PC-3 (cell line): Measurements from ENCODE around the gene DENND1B. TPM values are rescaled to one million over a fixed set of nuclear protein-coding genes. Genes with fewer than 3 reads are reported as not detected.

Source experiments
- ATAC-seq: fragments of 200-7000 bp; cut with Tn5 transposase; 2 replicates; pipeline ENCODE4 v1.9.1; 2020; ENCODE audit warnings: mild to moderate bottlenecking, moderate library complexity
- BruUV-seq: library from RNA; stranded (reverse); fragments of 400-500 nt; replicated peaks from 2 replicates; lab custom pipeline; 2021; lab: Mats Ljungman, UMichigan
- CTCF ChIA-PET: fragments of 300-600 bp; sonication (Branson Sonifier 250); formaldehyde crosslinking; loops from one replicate; lab custom pipeline; 2022; ENCODE audit warnings: antibody characterized with exemption; lab: Charles Lee
- POLR2A ChIA-PET: fragments of 300-600 bp; sonication (Branson Sonifier 250); formaldehyde crosslinking; loops from one replicate; lab custom pipeline; 2022; ENCODE audit warnings: antibody characterized with exemption; ENCODE audit not compliant: unreplicated experiment; lab: Charles Lee
- DNase-seq: peaks from one replicate; pipeline ENCODE4 v3.0.0-alpha.2; 2015
- H2AFZ ChIP-seq: fragments of 300-600 bp; sonication (generic); 2 replicates; pipeline ENCODE4 v1.6.0; 2016; ENCODE audit warnings: antibody characterized with exemption, low read length
- H3F3A ChIP-seq: fragments of 300-600 bp; sonication (generic); one replicate; pipeline ENCODE4 v1.6.0; 2017; ENCODE audit warnings: antibody characterized with exemption, low read length, control low read depth, mild to moderate bottlenecking; ENCODE audit not compliant: unreplicated experiment
- H3K27ac ChIP-seq: fragments of 300-600 bp; sonication (generic); 2 replicates; pipeline ENCODE4 v1.5.1; 2016; ENCODE audit warnings: mild to moderate bottlenecking, low read length
- H3K27me3 ChIP-seq: fragments of 300-600 bp; sonication (generic); 2 replicates; pipeline ENCODE4 v1.6.1; 2016; ENCODE audit warnings: low read length, mixed read lengths
- H3K36me3 ChIP-seq: fragments of 300-600 bp; sonication (generic); 2 replicates; pipeline ENCODE4 v1.6.1; 2016; ENCODE audit warnings: low read depth, mixed run types, low read length, mixed read lengths
- H3K4me1 ChIP-seq: fragments of 300-600 bp; sonication (generic); 2 replicates; pipeline ENCODE4 v1.5.1; 2016; ENCODE audit warnings: low read length; ENCODE audit not compliant: insufficient read depth
- H3K4me2 ChIP-seq: fragments of 300-600 bp; sonication (generic); 2 replicates; pipeline ENCODE4 v1.6.0; 2016; ENCODE audit warnings: low read length
- H3K4me3 ChIP-seq: fragments of 300-600 bp; sonication (generic); 2 replicates; pipeline ENCODE4 v1.5.1; 2016; ENCODE audit warnings: mild to moderate bottlenecking, low read length, mixed read lengths
- H3K79me2 ChIP-seq: fragments of 300-600 bp; sonication (generic); 2 replicates; pipeline ENCODE4 v1.6.1; 2017; ENCODE audit warnings: low read length, mixed read lengths
- H3K9ac ChIP-seq: fragments of 300-600 bp; sonication (generic); 2 replicates; pipeline ENCODE4 v1.6.0; 2016; ENCODE audit warnings: mild to moderate bottlenecking, low read length
- H3K9me2 ChIP-seq: fragments of 300-600 bp; sonication (generic); replicated peaks from 2 replicates; pipeline ENCODE4 v1.6.1; 2016; ENCODE audit warnings: mixed run types, low read length, mixed read lengths
- H3K9me3 ChIP-seq: fragments of 300-600 bp; sonication (generic); 2 replicates; pipeline ENCODE4 v1.6.1; 2016; ENCODE audit warnings: low read length, mixed read lengths
- H4K20me1 ChIP-seq: fragments of 300-600 bp; sonication (generic); 2 replicates; pipeline ENCODE4 v1.6.1; 2016; ENCODE audit warnings: low read length, mixed read lengths
- CTCF ChIP-seq: fragments of 300-600 bp; sonication (generic); conservative IDR thresholded peaks from 2 replicates; pipeline ENCODE4 v1.5.1; 2017; ENCODE audit warnings: antibody characterized with exemption, low read depth, mild to moderate bottlenecking, low read length
- EZH2 ChIP-seq: fragments of 300-600 bp; sonication (generic); IDR thresholded peaks from one replicate; pipeline ENCODE4 v1.6.1; 2017; ENCODE audit warnings: antibody characterized with exemption, mild to moderate bottlenecking, low read length; ENCODE audit not compliant: unreplicated experiment
- EZH2phosphoT487 ChIP-seq: fragments of 300-600 bp; sonication (generic); IDR thresholded peaks from 2 replicates; pipeline ENCODE4 v1.6.1; 2018; ENCODE audit warnings: mild to moderate bottlenecking, antibody characterized with exemption, low read length, borderline replicate concordance
- intact Hi-C: fragments of 100-400 bp; cut with micrococcal nuclease; formaldehyde crosslinking; loops from 2 replicates; pipeline ENCODE4 v1.9.0; 2023
- total RNA-seq: library from RNA; depleted of rRNA; stranded (reverse); fragments of >200 nt; gene quantifications from 2 replicates; pipeline ENCODE4 v1.2.3, GENCODE V29; 2014

Gene DENND1B
- total RNA-seq, 1 experiment from 2014 or later, result 7.4 TPM

GRCh38 chr1:197725976-197726375, 49.3 kb downstream of the DENND1B start:
- Histone ChIP-seq H4K20me1 (no peaks in the 10 kb centered on the region), H3K27me3 (no peaks in the 10 kb centered on the region), H3K9me3 (0 out of 2 replicates have a peak, but pooled peaks cover 6% of the 10 kb centered on the region), H2AFZ (no peak overlapping the region), H3K79me2 (no peaks in the 10 kb centered on the region; the same call in 1 of the 2 replicates), H3F3A (no peaks in the 10 kb centered on the region), H3K36me3 (peaks cover 17% of the 10 kb centered on the region; the same call in 1 of the 2 replicates), H3K27ac (no peak overlapping the region), H3K4me2 (no peak overlapping the region), H3K4me1 (no peaks in the 10 kb centered on the region), H3K9ac (no peak overlapping the region), H3K4me3 (no peak overlapping the region), H3K9me2 (no peaks in the 10 kb centered on the region)
- CTCF ChIA-PET, result no interaction called here
- intact Hi-C loops, result no loop called here
- TF ChIP-seq EZH2, result no peak
- no peak for TF ChIP-seq EZH2phosphoT487
- TF ChIP-seq CTCF, result no peak
- DNase-seq, result no peak
- ATAC-seq, result no peak
- no TSS peak for BruUV-seq
- POLR2A ChIA-PET, result no interaction called here

GRCh38 chr1:197725044-197725443, 50.2 kb downstream of the DENND1B start:
- H3K27me3 ChIP-seq, result no peaks in the 10 kb centered on the region
- no peaks in the 10 kb centered on the region for H4K20me1 ChIP-seq
- DNase-seq (peak; percentile 3), ATAC-seq (no peak)
- POLR2A ChIA-PET, result no interaction called here
- no peak overlapping the region for H3K27ac ChIP-seq
- no peak overlapping the region for H2AFZ ChIP-seq
- intact Hi-C loops, result no loop called here
- H3K9me2 ChIP-seq, result no peaks in the 10 kb centered on the region
- peaks cover 17% of the 10 kb centered on the region; the same call in 1 of the 2 replicates for H3K36me3 ChIP-seq
- H3K9me3 ChIP-seq, result 0 out of 2 replicates have a peak, but pooled peaks cover 6% of the 10 kb centered on the region
- H3K4me3 ChIP-seq, result no peak overlapping the region
- no peak overlapping the region for H3K9ac ChIP-seq
- H3K4me2 ChIP-seq, result no peak overlapping the region
- no peaks in the 10 kb centered on the region for H3K4me1 ChIP-seq
- TF ChIP-seq EZH2, result no peak
- TF ChIP-seq CTCF, result no peak
- no peak for TF ChIP-seq EZH2phosphoT487
- H3K79me2 ChIP-seq, result no peaks in the 10 kb centered on the region; the same call in 1 of the 2 replicates
- no TSS peak for BruUV-seq
- H3F3A ChIP-seq, result no peaks in the 10 kb centered on the region
- CTCF ChIA-PET, result no interaction called here

GRCh38 chr1:197715806-197716205, 59.5 kb downstream of the DENND1B start:
- no peaks in the 10 kb centered on the region for H3K79me2 ChIP-seq
- H3K4me3 ChIP-seq, result no peak overlapping the region
- H4K20me1 ChIP-seq, result no peaks in the 10 kb centered on the region
- no peak overlapping the region for H3K27ac ChIP-seq
- H3F3A ChIP-seq, result no peaks in the 10 kb centered on the region
- no peak overlapping the region for H2AFZ ChIP-seq
- no peaks in the 10 kb centered on the region for H3K9me3 ChIP-seq
- no peak for DNase-seq
- no peak overlapping the region for H3K4me2 ChIP-seq
- intact Hi-C loops, result no loop called here
- H3K4me1 ChIP-seq, result no peaks in the 10 kb centered on the region
- H3K27me3 ChIP-seq, result no peaks in the 10 kb centered on the region
- ChIA-PET POLR2A (no interaction called here), CTCF (no interaction called here)
- H3K9me2 ChIP-seq, result no peaks in the 10 kb centered on the region
- ATAC-seq, result no peak
- BruUV-seq, result no TSS peak
- no peaks in the 10 kb centered on the region for H3K36me3 ChIP-seq
- H3K9ac ChIP-seq, result no peak overlapping the region
- TF ChIP-seq EZH2 (no peak), CTCF (no peak), EZH2phosphoT487 (no peak)
